HG03045 (cell line): ENCODE results near the gene HMCN1.
"Not testable (repeated sequence)": the region's sequence is repeated elsewhere in the genome, so short reads cannot be mapped to it uniquely, and the experiment has no call there.

Experiments
- ATAC-seq: cut with Tn5 transposase; IDR thresholded peaks from one replicate; pipeline ENCODE4 v1.9.1; 2021; ENCODE audit warnings: mild to moderate bottlenecking, moderate library complexity; ENCODE audit not compliant: unreplicated experiment

The HMCN1 gene

GRCh38 chr1:185846672-185847444 lies 112.7 kb downstream of the HMCN1 start:
- no peak for ATAC-seq

GRCh38 chr1:185849014-185849413 lies 114.8 kb downstream of the HMCN1 start:
- no peak for ATAC-seq

- ATAC-seq, result no peak
These were observed 116.2 kb downstream of the HMCN1 start for GRCh38 chr1:185850366-185850765.

- no peak for ATAC-seq
These were observed 119.5 kb downstream of the HMCN1 start for GRCh38 chr1:185853739-185854138.

GRCh38 chr1:185856482-185856881 lies 122.3 kb downstream of the HMCN1 start:
- no peak for ATAC-seq

GRCh38 chr1:185857442-185857841 lies 123.3 kb downstream of the HMCN1 start:
- no peak for ATAC-seq

- ATAC-seq, result no peak
These were observed 126.1 kb downstream of the HMCN1 start for GRCh38 chr1:185860311-185860710.

- no peak for ATAC-seq
These were observed 126.7 kb downstream of the HMCN1 start for GRCh38 chr1:185860859-185861258.

- no peak for ATAC-seq
These were observed 127.4 kb downstream of the HMCN1 start for GRCh38 chr1:185861630-185862029.

GRCh38 chr1:185862235-185862634 lies 128.0 kb downstream of the HMCN1 start:
- no peak for ATAC-seq

GRCh38 chr1:185864331-185864730 lies 130.1 kb downstream of the HMCN1 start:
- ATAC-seq, result no peak

GRCh38 chr1:185864889-185865517 lies 130.8 kb downstream of the HMCN1 start:
- ATAC-seq, result no peak

GRCh38 chr1:185869590-185869989 lies 135.4 kb downstream of the HMCN1 start:
- ATAC-seq, result no peak

GRCh38 chr1:185871627-185872150 lies 137.5 kb downstream of the HMCN1 start:
- no peak for ATAC-seq

GRCh38 chr1:185874246-185874645 lies 140.1 kb downstream of the HMCN1 start:
- ATAC-seq, result no peak

GRCh38 chr1:185880330-185880729 lies 146.1 kb downstream of the HMCN1 start:
- no peak for ATAC-seq

- ATAC-seq, result no peak
These were observed 146.7 kb downstream of the HMCN1 start for GRCh38 chr1:185880779-185881333.

- no peak for ATAC-seq
These were observed 151.9 kb downstream of the HMCN1 start for GRCh38 chr1:185886046-185886445.

GRCh38 chr1:185886671-185887070 lies 152.5 kb downstream of the HMCN1 start:
- ATAC-seq, result no peak

- not testable (repeated sequence) for ATAC-seq
These were observed 158.7 kb downstream of the HMCN1 start for GRCh38 chr1:185892831-185893403.

GRCh38 chr1:185894791-185895190 lies 160.6 kb downstream of the HMCN1 start:
- no peak for ATAC-seq
